GM21423 (cell line): ENCODE measurements around the gene FBXL17.

ENCODE experiments used
- ATAC-seq: cut with Tn5 transposase; IDR thresholded peaks from one replicate; pipeline ENCODE4 v1.9.1; 2021; ENCODE audit warnings: mild to moderate bottlenecking, moderate library complexity; ENCODE audit not compliant: unreplicated experiment

The FBXL17 gene

GRCh38 chr5:108102463-108102862, 279.4 kb downstream of the FBXL17 start:
- no peak for ATAC-seq

GRCh38 chr5:108101821-108102220, 280.1 kb downstream of the FBXL17 start:
- ATAC-seq: no peak

GRCh38 chr5:108101130-108101529, 280.8 kb downstream of the FBXL17 start:
- no peak for ATAC-seq

- no peak for ATAC-seq
These were observed 287.1 kb downstream of the FBXL17 start for GRCh38 chr5:108094800-108095199.

- no peak for ATAC-seq
These were observed 288.7 kb downstream of the FBXL17 start for GRCh38 chr5:108093186-108093585.

GRCh38 chr5:108090946-108091345, 291.0 kb downstream of the FBXL17 start:
- no peak for ATAC-seq

GRCh38 chr5:108084105-108084504, 297.8 kb downstream of the FBXL17 start:
- no peak for ATAC-seq

GRCh38 chr5:108083232-108083631, 298.7 kb downstream of the FBXL17 start:
- no peak for ATAC-seq

- no peak for ATAC-seq
These were observed 300.2 kb downstream of the FBXL17 start for GRCh38 chr5:108081707-108082106.

- no peak for ATAC-seq
These were observed 302.1 kb downstream of the FBXL17 start for GRCh38 chr5:108079753-108080152.

GRCh38 chr5:108078882-108079281, 303.0 kb downstream of the FBXL17 start:
- no peak for ATAC-seq

GRCh38 chr5:108078345-108078744, 303.6 kb downstream of the FBXL17 start:
- no peak for ATAC-seq

- no peak for ATAC-seq
These were observed 307.3 kb downstream of the FBXL17 start for GRCh38 chr5:108074626-108075025.

GRCh38 chr5:108064302-108064701, 317.6 kb downstream of the FBXL17 start:
- ATAC-seq: no peak

GRCh38 chr5:108061941-108062340, 320.0 kb downstream of the FBXL17 start:
- ATAC-seq: no peak

- no peak for ATAC-seq
These were observed 321.6 kb downstream of the FBXL17 start for GRCh38 chr5:108060340-108060739.

GRCh38 chr5:108059334-108059733, 322.6 kb downstream of the FBXL17 start:
- ATAC-seq: no peak

- ATAC-seq: no peak
These were observed 327.5 kb downstream of the FBXL17 start for GRCh38 chr5:108054349-108054748.

GRCh38 chr5:108046955-108047670, 334.8 kb downstream of the FBXL17 start:
- ATAC-seq: no peak

- ATAC-seq: no peak
These were observed 345.4 kb downstream of the FBXL17 start for GRCh38 chr5:108036482-108036881.

- no peak for ATAC-seq
These were observed 353.0 kb downstream of the FBXL17 start for GRCh38 chr5:108028883-108029282.

GRCh38 chr5:108028412-108028811, 353.5 kb downstream of the FBXL17 start:
- ATAC-seq: no peak

GRCh38 chr5:108025957-108026356, 355.9 kb downstream of the FBXL17 start:
- no peak for ATAC-seq
